HFF-Myc (cell line): ENCODE data around the gene EDIL3.

Experiments
- DNase-seq: peaks from one replicate; pipeline ENCODE4 v3.0.0-alpha.2; 2011; ENCODE audit warnings: low read depth; ENCODE audit errors: extremely low read depth
- H3K4me3 ChIP-seq: replicated peaks from 2 replicates; pipeline ENCODE4 v1.5.1; 2011; ENCODE audit warnings: low read depth, mild to moderate bottlenecking, control low read depth, low read length
- TF ChIP-seq, protein P1 (sequence below): IDR thresholded peaks from 2 replicates; pipeline ENCODE4 v1.5.1; 2012; ENCODE audit warnings: mild to moderate bottlenecking, low read depth, low read length, control low read depth; ENCODE audit errors: missing control alignments

Gene EDIL3

GRCh38 chr5:83946516-83946915, 438.2 kb downstream of the EDIL3 start:
- TF ChIP-seq, protein P1, sequence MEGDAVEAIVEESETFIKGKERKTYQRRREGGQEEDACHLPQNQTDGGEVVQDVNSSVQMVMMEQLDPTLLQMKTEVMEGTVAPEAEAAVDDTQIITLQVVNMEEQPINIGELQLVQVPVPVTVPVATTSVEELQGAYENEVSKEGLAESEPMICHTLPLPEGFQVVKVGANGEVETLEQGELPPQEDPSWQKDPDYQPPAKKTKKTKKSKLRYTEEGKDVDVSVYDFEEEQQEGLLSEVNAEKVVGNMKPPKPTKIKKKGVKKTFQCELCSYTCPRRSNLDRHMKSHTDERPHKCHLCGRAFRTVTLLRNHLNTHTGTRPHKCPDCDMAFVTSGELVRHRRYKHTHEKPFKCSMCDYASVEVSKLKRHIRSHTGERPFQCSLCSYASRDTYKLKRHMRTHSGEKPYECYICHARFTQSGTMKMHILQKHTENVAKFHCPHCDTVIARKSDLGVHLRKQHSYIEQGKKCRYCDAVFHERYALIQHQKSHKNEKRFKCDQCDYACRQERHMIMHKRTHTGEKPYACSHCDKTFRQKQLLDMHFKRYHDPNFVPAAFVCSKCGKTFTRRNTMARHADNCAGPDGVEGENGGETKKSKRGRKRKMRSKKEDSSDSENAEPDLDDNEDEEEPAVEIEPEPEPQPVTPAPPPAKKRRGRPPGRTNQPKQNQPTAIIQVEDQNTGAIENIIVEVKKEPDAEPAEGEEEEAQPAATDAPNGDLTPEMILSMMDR, result no peak
- H3K4me3 ChIP-seq, result no peak overlapping the region
- no peak for DNase-seq

DNA sequence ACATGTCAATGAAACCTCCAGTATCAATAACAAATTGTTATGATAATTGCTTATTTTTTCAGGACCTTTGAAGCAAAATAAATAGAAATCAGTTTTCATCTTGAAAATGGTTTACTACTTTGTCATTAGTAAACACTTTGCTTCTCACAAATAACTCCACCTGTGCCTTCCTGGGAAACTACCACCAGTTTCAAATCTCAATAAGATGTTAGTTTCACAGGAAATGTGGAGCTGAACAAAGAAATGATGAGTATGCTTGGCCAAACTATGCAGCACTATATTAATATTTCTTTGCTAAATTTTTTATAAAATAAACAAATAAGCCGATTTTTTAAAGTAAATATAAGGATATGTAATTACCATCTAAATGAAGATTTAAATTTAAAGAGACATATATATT, 442.5 kb downstream of the EDIL3 start:
- no peak for DNase-seq
- TF ChIP-seq, protein P1, result no peak

GRCh38 chr5:83937837-83938236, 446.8 kb downstream of the EDIL3 start:
- TF ChIP-seq, protein P1, result no peak

More for the DNA sequence above, 442.5 kb downstream of the EDIL3 start:
- no peak overlapping the region for H3K4me3 ChIP-seq

DNA sequence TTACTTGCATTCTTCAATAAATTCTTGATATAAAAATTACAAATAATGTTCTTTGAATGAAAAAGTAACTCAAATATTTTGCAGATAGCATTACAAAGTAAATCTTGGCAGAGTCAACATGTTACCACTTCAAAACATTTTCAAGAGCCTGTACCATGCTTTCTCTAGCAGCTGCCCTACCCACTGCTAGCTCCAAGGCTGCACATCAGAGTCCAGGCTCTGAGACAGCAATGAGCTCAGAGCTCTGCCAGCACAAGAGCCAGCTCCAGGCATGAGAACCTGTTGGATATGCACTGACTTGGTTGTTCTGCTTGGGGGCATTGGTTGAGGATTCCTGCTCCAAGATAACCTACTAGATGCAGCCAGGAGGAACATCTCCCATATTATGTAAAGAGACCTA, 452.7 kb downstream of the EDIL3 start:
- no peak overlapping the region for H3K4me3 ChIP-seq
- no peak for DNase-seq
- TF ChIP-seq, protein P1, result no peak

More at GRCh38 chr5:83937837-83938236, 446.8 kb downstream of the EDIL3 start:
- no peak for DNase-seq
- H3K4me3 ChIP-seq, result no peak overlapping the region

DNA sequence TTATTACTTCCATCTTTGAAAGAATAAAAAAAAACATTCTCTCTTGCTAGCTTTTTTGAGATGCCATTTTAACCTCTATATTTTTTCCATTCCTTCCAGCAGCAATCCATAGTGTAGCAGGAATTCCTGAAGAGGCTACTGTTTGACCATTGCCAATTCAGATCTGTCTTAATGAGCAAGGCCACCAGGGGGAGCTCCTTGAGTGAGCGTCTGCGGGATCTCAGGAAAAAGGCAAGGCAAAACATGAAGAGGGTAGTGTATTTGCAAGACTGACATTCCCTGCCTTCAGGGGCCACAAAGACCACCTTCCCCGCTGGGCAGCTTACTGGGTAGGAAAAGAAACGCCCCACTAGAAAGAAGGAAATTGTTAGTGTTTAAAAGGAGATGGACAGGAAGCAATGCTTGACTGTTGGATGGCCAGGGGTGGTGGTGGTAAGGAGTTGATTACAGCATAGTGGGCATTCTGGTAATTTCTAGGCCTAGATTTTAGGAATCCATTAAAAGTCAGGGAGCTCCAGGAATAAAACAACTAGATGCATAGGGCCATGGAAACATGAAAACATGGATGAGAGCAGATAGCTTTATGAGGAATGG, 457.4 kb downstream of the EDIL3 start:
- TF ChIP-seq, protein P1, result peak; percentile 83
- H3K4me3 ChIP-seq, result no peak overlapping the region
- DNase-seq, result peak; percentile 22

GRCh38 chr5:83925955-83926337, 458.7 kb downstream of the EDIL3 start:
- no peak overlapping the region for H3K4me3 ChIP-seq
- DNase-seq, result no peak
- TF ChIP-seq, protein P1, result no peak
